Dermis lymphatic vessel endothelial cell (primary cell): Measurements from ENCODE around the gene KAT2B. TPM values are rescaled to one million over a fixed set of nuclear protein-coding genes. Genes with fewer than 3 reads are reported as not detected.

Experiments used
- total RNA-seq: library from RNA; depleted of rRNA; stranded (reverse); fragments of >200 nt; gene quantifications from 2 replicates; pipeline ENCODE4 v1.2.1, GENCODE V29; 2014

The KAT2B gene
- 15.1 and 15.2 TPM in 2 replicates for total RNA-seq

DNA sequence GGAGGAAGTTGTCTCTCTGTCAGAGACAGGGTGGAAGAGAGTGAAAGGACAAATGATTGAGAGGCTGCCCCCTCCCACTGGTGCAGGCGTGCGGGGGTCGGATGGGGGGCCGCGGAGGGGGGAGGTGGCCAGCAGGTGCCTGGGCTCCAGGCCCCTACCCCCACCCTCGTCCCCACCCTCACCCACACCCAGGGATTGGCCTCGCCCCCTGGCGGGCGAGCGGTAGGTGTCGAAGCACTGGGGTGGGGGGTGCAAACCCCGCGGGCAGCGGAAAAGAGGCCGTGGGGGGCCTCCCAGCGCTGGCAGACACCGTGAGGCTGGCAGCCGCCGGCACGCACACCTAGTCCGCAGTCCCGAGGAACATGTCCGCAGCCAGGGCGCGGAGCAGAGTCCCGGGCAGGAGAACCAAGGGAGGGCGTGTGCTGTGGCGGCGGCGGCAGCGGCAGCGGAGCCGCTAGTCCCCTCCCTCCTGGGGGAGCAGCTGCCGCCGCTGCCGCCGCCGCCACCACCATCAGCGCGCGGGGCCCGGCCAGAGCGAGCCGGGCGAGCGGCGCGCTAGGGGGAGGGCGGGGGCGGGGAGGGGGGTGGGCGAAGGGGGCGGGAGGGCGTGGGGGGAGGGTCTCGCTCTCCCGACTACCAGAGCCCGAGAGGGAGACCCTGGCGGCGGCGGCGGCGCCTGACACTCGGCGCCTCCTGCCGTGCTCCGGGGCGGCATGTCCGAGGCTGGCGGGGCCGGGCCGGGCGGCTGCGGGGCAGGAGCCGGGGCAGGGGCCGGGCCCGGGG lies at the start of gene KAT2B:
KAT2B (plus strand) TSS at position 682 of the 783 bp plus-strand sequence; CDS start at position 714, 32 bp downstream.

DNA sequence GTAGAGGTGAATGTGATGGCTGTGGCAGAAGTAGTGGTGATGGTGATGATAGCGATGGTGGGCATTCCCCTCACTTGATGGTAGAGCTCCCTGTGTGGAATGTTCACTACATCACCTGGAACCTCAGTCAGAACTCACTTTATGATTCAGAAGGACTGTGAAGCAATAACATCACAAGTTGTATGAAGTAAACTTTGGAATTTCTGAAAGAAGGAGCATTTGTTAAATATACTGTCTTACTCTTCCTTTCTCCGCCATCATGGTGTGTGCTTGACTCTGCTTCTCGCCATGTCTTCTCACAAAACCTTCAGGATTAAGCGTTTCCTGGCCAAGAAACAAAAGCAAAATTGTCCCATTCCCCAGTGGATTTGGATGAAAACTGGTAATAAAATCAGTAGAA lies 28.1 kb upstream of the KAT2B start, which contains the start of gene PP2D1:
PP2D1 (minus strand) TSS at position 101 of the 400 bp plus-strand sequence. CDS start 192 bp downstream, outside the sequence.

DNA sequence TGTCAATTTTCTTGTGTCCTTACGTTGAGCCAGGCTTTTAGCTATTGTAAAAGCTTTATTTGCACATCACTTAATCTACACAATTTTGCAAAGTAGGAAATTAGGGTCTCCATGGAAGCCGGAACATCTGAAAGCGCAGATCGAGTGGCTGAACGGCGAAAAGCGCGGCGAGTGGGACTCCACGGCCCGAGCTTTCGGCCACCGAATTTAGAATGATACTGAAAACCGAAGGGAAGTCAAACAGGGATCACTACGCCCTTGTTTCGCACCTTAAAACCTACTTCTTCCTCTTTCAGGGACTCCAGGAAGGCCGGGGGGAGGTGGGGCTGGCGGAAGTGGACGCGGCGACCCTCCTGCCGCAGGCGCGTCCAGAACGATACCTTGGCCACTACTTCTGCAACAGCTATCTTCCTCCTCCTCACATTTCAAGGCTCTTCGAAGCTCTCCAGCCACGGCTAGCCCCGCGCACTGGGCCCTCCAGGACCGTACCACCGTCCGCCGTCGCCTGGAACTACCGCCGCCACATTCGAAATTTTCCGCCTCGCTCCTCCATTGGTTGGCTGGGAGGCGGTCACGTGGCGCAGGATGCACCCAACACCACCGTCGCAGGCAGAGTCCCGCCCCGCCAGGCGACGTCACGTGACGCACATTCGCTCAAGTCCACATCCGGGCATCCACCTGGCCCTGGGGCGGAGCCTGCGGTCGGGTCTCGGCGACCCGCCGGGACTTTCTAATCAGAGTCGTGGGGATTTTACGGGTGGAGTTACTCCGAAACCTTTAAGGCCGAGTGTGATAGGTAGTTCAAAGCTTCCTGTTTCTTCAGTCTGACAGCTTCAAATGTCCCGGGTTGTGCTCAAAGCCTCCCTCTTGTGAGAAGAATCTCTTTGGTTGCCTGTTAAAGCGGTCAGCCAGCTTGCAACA lies 145.7 kb downstream of the KAT2B start, which contains the start of gene SGO1:
SGO1 (minus strand) TSS at position 528 of the 921 bp plus-strand sequence. CDS start 2,179 bp downstream, outside the sequence.

Other genes starting within 250 kb of the KAT2B start
- 0.22 and 0.34 TPM in 2 replicates for gene EFHB, start 106.2 kb upstream of the KAT2B start, total RNA-seq
- 66.8 and 76.1 TPM in 2 replicates for gene RAB5A, start 93.3 kb upstream of the KAT2B start, total RNA-seq
- gene PP2D1, start 28.2 kb upstream of the KAT2B start, total RNA-seq: not detected in 2 replicates
- gene SGO1, start 145.8 kb downstream of the KAT2B start, total RNA-seq: 1.2 TPM in 2 replicates